ENCODE results near the gene TBC1D10A.

- TF ChIP-seq EP300 (IDR thresholded peaks at IDR 0.05; ENCODE audit: borderline replicate concordance), result no peak
- no peak for TF ChIP-seq NFIC (IDR thresholded peaks at IDR 0.05)
- no peak for TF ChIP-seq YY1 (IDR thresholded peaks at IDR 0.05; ENCODE audit: low read depth)
- TF ChIP-seq MAX (IDR thresholded peaks at IDR 0.05), result no peak
- no peak for TF ChIP-seq RAD21 (IDR thresholded peaks at IDR 0.05; ENCODE audit: low read depth)
- TF ChIP-seq TCF12 (IDR thresholded peaks at IDR 0.05; ENCODE audit: low read depth), result no peak
- no peak for TF ChIP-seq EGR1 (IDR thresholded peaks at IDR 0.05)
- no peak for TF ChIP-seq TEAD4 (IDR thresholded peaks at IDR 0.05)
- TF ChIP-seq CEBPB (IDR thresholded peaks at IDR 0.05), result no peak
- TF ChIP-seq FOXM1 (IDR thresholded peaks at IDR 0.05; ENCODE audit: borderline replicate concordance, low read depth), result no peak
- TF ChIP-seq CREB1 (IDR thresholded peaks at IDR 0.05; ENCODE audit: low read depth), result no peak
- TF ChIP-seq REST (IDR thresholded peaks at IDR 0.05; ENCODE audit: low read depth), result no peak
Observed at GRCh38 chr22:30361916-30362650, 35.3 kb upstream of the TBC1D10A start.
